SK-N-SH treated with all-trans-retinoic acid at 6 μM for 48 hours (cell line): Measurements from ENCODE around the gene DST.
A peak's percentile ranks its signal among the peaks of the same experiment; 100 is the strongest.

Experiments
- ATAC-seq: fragments of 200-7000 bp; cut with Tn5 transposase; 3 replicates; pipeline ENCODE4 v1.9.1; 2020; ENCODE audit warnings: mild to moderate bottlenecking, moderate library complexity
- ARNTL ChIP-seq: fragments of 450-650 bp; formaldehyde crosslinking; IDR thresholded peaks from 2 replicates; pipeline ENCODE4 v1.5.0; 2020; ENCODE audit warnings: low read depth, mild to moderate bottlenecking, moderate library complexity, borderline replicate concordance
- BACH2 ChIP-seq: fragments of 250-450 bp; sonication (Bioruptor Pico); IDR thresholded peaks from 2 replicates; pipeline ENCODE4 v1.9.0; 2021; ENCODE audit warnings: mild to moderate bottlenecking, borderline replicate concordance
- CREB5 ChIP-seq: fragments of 250-450 bp; sonication (Bioruptor Pico); IDR thresholded peaks from 2 replicates; pipeline ENCODE4 v1.5.1; 2020; ENCODE audit warnings: low read depth, mild to moderate bottlenecking, moderate library complexity
- CSDC2 ChIP-seq: fragments of 250-450 bp; sonication (Bioruptor Pico); IDR thresholded peaks from 2 replicates; pipeline ENCODE4 v1.5.0; 2020; ENCODE audit warnings: mild to moderate bottlenecking, moderate library complexity
- CSRNP3 ChIP-seq: fragments of 250-450 bp; sonication (Bioruptor Pico); IDR thresholded peaks from 2 replicates; pipeline ENCODE4 v1.5.1; 2021; ENCODE audit warnings: mild to moderate bottlenecking, moderate library complexity
- ESRRG ChIP-seq: fragments of 250-450 bp; sonication (Bioruptor Pico); IDR thresholded peaks from 2 replicates; pipeline ENCODE4 v1.6.1; 2021; ENCODE audit warnings: mild to moderate bottlenecking
- GLIS3 ChIP-seq: fragments of 250-450 bp; sonication (Bioruptor Pico); IDR thresholded peaks from 2 replicates; pipeline ENCODE4 v1.5.0; 2020; ENCODE audit warnings: mild to moderate bottlenecking, moderate library complexity
- ISL1 ChIP-seq: fragments of 250-450 bp; sonication (Bioruptor Pico); IDR thresholded peaks from 2 replicates; pipeline ENCODE4 v2.1.2; 2022; ENCODE audit warnings: mild to moderate bottlenecking, moderate library complexity
- OSR1 ChIP-seq: fragments of 250-450 bp; sonication (Bioruptor Pico); IDR thresholded peaks from 2 replicates; pipeline ENCODE4 v1.8.0; 2022; ENCODE audit warnings: moderate library complexity, mild to moderate bottlenecking, inconsistent platforms
- PATZ1 ChIP-seq: fragments of 250-450 bp; sonication (Bioruptor Pico); IDR thresholded peaks from 2 replicates; pipeline ENCODE4 v1.8.0; 2020; ENCODE audit warnings: mild to moderate bottlenecking, moderate library complexity, borderline replicate concordance
- POU6F1 ChIP-seq: fragments of 250-450 bp; sonication (Bioruptor Pico); IDR thresholded peaks from 2 replicates; pipeline ENCODE4 v1.8.0; 2021; ENCODE audit warnings: low read depth, mild to moderate bottlenecking, moderate library complexity, borderline replicate concordance
- PPARA ChIP-seq: fragments of 250-450 bp; sonication (Bioruptor Pico); IDR thresholded peaks from 2 replicates; pipeline ENCODE4 v1.5.0; 2020; ENCODE audit warnings: mild to moderate bottlenecking, borderline replicate concordance
- RARB ChIP-seq: fragments of 250-450 bp; sonication (Bioruptor Pico); IDR thresholded peaks from 2 replicates; pipeline ENCODE4 v1.8.0; 2021; ENCODE audit warnings: mild to moderate bottlenecking, moderate library complexity
- TCF4 ChIP-seq: fragments of 250-450 bp; sonication (Bioruptor Pico); IDR thresholded peaks from 2 replicates; pipeline ENCODE4 v1.8.0; 2021; ENCODE audit warnings: mild to moderate bottlenecking, moderate library complexity, borderline replicate concordance
- TOX ChIP-seq: fragments of 250-450 bp; sonication (Bioruptor Pico); IDR thresholded peaks from 2 replicates; pipeline ENCODE4 v1.8.0; 2021; ENCODE audit warnings: mild to moderate bottlenecking, moderate library complexity, borderline replicate concordance
- TSHZ2 ChIP-seq: fragments of 250-450 bp; sonication (Bioruptor Pico); IDR thresholded peaks from 2 replicates; pipeline ENCODE4 v1.5.0; 2020; ENCODE audit warnings: mild to moderate bottlenecking, moderate library complexity
- ZC3H10 ChIP-seq: fragments of 250-450 bp; sonication (Bioruptor Pico); IDR thresholded peaks from 2 replicates; pipeline ENCODE4 v1.5.1; 2021; ENCODE audit warnings: mild to moderate bottlenecking, moderate library complexity
- ZFP3 ChIP-seq: fragments of 250-450 bp; sonication (Bioruptor Pico); IDR thresholded peaks from 2 replicates; pipeline ENCODE4 v1.5.0; 2020; ENCODE audit warnings: mild to moderate bottlenecking, moderate library complexity
- ZFP30 ChIP-seq: fragments of 450-650 bp; formaldehyde crosslinking; IDR thresholded peaks from 2 replicates; pipeline ENCODE4 v1.5.0; 2022; ENCODE audit warnings: mild to moderate bottlenecking, moderate library complexity
- ZNF565 ChIP-seq: fragments of 450-650 bp; formaldehyde crosslinking; conservative IDR thresholded peaks from 2 replicates; pipeline ENCODE4 v1.5.0; 2020; ENCODE audit warnings: low read depth, mild to moderate bottlenecking, moderate library complexity
- ZNF70 ChIP-seq: fragments of 450-650 bp; formaldehyde crosslinking; IDR thresholded peaks from 2 replicates; pipeline ENCODE4 v1.5.0; 2020; ENCODE audit warnings: mild to moderate bottlenecking, moderate library complexity
- ZNF8 ChIP-seq: fragments of 450-650 bp; formaldehyde crosslinking; IDR thresholded peaks from 2 replicates; pipeline ENCODE4 v1.5.0; 2020; ENCODE audit warnings: mild to moderate bottlenecking, moderate library complexity

DST gene

GRCh38 chr6:56511591-56511990 is 131.1 kb downstream of the DST start:
- ATAC-seq: no peak
- TF ChIP-seq ARNTL (CRISPR knock-in tag): no peak
- no peak for TF ChIP-seq BACH2 (CRISPR knock-in tag)
- no peak for TF ChIP-seq GLIS3 (CRISPR knock-in tag)
- TF ChIP-seq PPARA: no peak
- TF ChIP-seq TOX (CRISPR knock-in tag): no peak
- no peak for TF ChIP-seq PATZ1 (CRISPR knock-in tag)
- no peak for TF ChIP-seq ZFP30 (CRISPR knock-in tag)
- no peak for TF ChIP-seq CSDC2 (CRISPR knock-in tag)
- TF ChIP-seq ZNF565 (CRISPR knock-in tag): no peak
- no peak for TF ChIP-seq TCF4 (CRISPR knock-in tag)
- no peak for TF ChIP-seq ZC3H10
- TF ChIP-seq CREB5 (CRISPR knock-in tag): no peak

GRCh38 chr6:56510984-56511531 is 131.6 kb downstream of the DST start:
- no peak for TF ChIP-seq RARB (CRISPR knock-in tag)
- no peak for TF ChIP-seq ZFP3 (CRISPR knock-in tag)
- TF ChIP-seq ARNTL (CRISPR knock-in tag): no peak
- TF ChIP-seq PATZ1 (CRISPR knock-in tag): no peak
- TF ChIP-seq GLIS3 (CRISPR knock-in tag): no peak
- ATAC-seq: no peak

GRCh38 chr6:56509031-56509430 is 133.7 kb downstream of the DST start:
- no peak for TF ChIP-seq CSRNP3
- TF ChIP-seq ESRRG (CRISPR knock-in tag): no peak
- TF ChIP-seq ARNTL (CRISPR knock-in tag): no peak
- no peak for TF ChIP-seq ZC3H10
- no peak for TF ChIP-seq RARB (CRISPR knock-in tag)
- no peak for TF ChIP-seq TOX (CRISPR knock-in tag)
- no peak for TF ChIP-seq TCF4 (CRISPR knock-in tag)
- no peak for TF ChIP-seq OSR1 (CRISPR knock-in tag)
- no peak for TF ChIP-seq ZNF8 (CRISPR knock-in tag)
- no peak for TF ChIP-seq POU6F1
- TF ChIP-seq GLIS3 (CRISPR knock-in tag): no peak
- no peak for ATAC-seq

- peak; percentile 40 for ATAC-seq
- TF ChIP-seq PATZ1 (CRISPR knock-in tag): no peak
- no peak for TF ChIP-seq BACH2 (CRISPR knock-in tag)
- no peak for TF ChIP-seq RARB (CRISPR knock-in tag)
- no peak for TF ChIP-seq ISL1
- no peak for TF ChIP-seq TSHZ2
- no peak for TF ChIP-seq TCF4 (CRISPR knock-in tag)
- no peak for TF ChIP-seq ZNF70 (CRISPR knock-in tag)
Measured at GRCh38 chr6:56507517-56507916, 135.2 kb downstream of the DST start.
